Neural cell (in vitro differentiated cells): ENCODE measurements around the gene ATF7IP. TPM values are rescaled to one million over a fixed set of nuclear protein-coding genes. Genes with fewer than 3 reads are reported as not detected.
A peak's percentile ranks its signal among the peaks of the same experiment; 100 is the strongest.

Experiments
- H2AFZ ChIP-seq: fragments of 200-600, 300-800 bp; sonication (generic), shearing (Covaris generic); 2 replicates; pipeline ENCODE4 v1.6.0; 2014; ENCODE audit warnings: low read depth, mild to moderate bottlenecking, antibody characterized with exemption, low read length, moderate library complexity
- H3F3A ChIP-seq: fragments of 200-600 bp; shearing (Covaris generic); 2 replicates; pipeline ENCODE4 v1.6.1; 2016; ENCODE audit warnings: mild to moderate bottlenecking, moderate library complexity, mixed read lengths, antibody characterized with exemption, low read length; ENCODE audit not compliant: insufficient read depth, poor library complexity, severe bottlenecking
- H3K27ac ChIP-seq: fragments of 200-600, 300-800 bp; sonication (generic), shearing (Covaris generic); 2 replicates; pipeline ENCODE4 v1.5.1; 2014; ENCODE audit warnings: mild to moderate bottlenecking, low read length, moderate library complexity
- H3K27me3 ChIP-seq: fragments of 300-800, 200-600 bp; sonication (generic), shearing (Covaris generic); 2 replicates; pipeline ENCODE4 v1.6.0; 2014; ENCODE audit warnings: mild to moderate bottlenecking, low read depth, low read length, moderate library complexity; ENCODE audit not compliant: insufficient read depth
- H3K36me3 ChIP-seq: fragments of 300-800, 200-600 bp; sonication (generic), shearing (Covaris generic); 2 replicates; pipeline ENCODE4 v1.5.1; 2014; ENCODE audit warnings: mild to moderate bottlenecking, antibody characterized with exemption, low read length, moderate library complexity; ENCODE audit not compliant: insufficient read depth
- H3K4me2 ChIP-seq: fragments of 300-800, 200-600 bp; sonication (generic), shearing (Covaris generic); 2 replicates; pipeline ENCODE4 v1.6.0; 2014; ENCODE audit warnings: mild to moderate bottlenecking, low read length
- H3K4me3 ChIP-seq: fragments of 300-800, 200-600 bp; sonication (generic), shearing (Covaris generic); 2 replicates; pipeline ENCODE4 v1.5.1; 2014; ENCODE audit warnings: mild to moderate bottlenecking, low read length, moderate library complexity
- H3K79me2 ChIP-seq: fragments of 200-600 bp; shearing (Covaris generic); replicated peaks from 2 replicates; pipeline ENCODE4 v1.6.0; 2014; ENCODE audit warnings: mild to moderate bottlenecking, low read length, moderate library complexity; ENCODE audit not compliant: insufficient read depth
- H3K9ac ChIP-seq: fragments of 300-800, 200-600 bp; sonication (generic), shearing (Covaris generic); 2 replicates; pipeline ENCODE4 v1.6.1; 2016; ENCODE audit warnings: mild to moderate bottlenecking, low read length, mixed read lengths
- H3K9me2 ChIP-seq: fragments of 200-600 bp; shearing (Covaris generic); 2 replicates; pipeline ENCODE4 v1.6.1; 2016; ENCODE audit warnings: mild to moderate bottlenecking, low read length, mixed read lengths; ENCODE audit not compliant: insufficient read depth
- H3K9me3 ChIP-seq: fragments of 200-600, 300-800 bp; sonication (generic), shearing (Covaris generic); 2 replicates; pipeline ENCODE4 v1.6.1; 2016; ENCODE audit warnings: mild to moderate bottlenecking, mixed run types, low read length, moderate library complexity, mixed read lengths
- H4K20me1 ChIP-seq: fragments of 200-600 bp; shearing (Covaris generic); 2 replicates; pipeline ENCODE4 v1.6.1; 2016; ENCODE audit warnings: mild to moderate bottlenecking, mixed run types; ENCODE audit not compliant: insufficient read depth
- EP300 ChIP-seq: fragments of 450-650 bp; conservative IDR thresholded peaks from 2 replicates; pipeline ENCODE4 v1.6.1; 2014; ENCODE audit warnings: antibody characterized with exemption, mild to moderate bottlenecking, moderate library complexity; ENCODE audit not compliant: poor library complexity, severe bottlenecking
- EZH2 ChIP-seq: fragments of 200-600, 300-800 bp; shearing (Covaris generic), sonication (generic); IDR thresholded peaks from 2 replicates; pipeline ENCODE4 v1.6.1; 2014; ENCODE audit warnings: antibody characterized with exemption, low read length, borderline replicate concordance, mild to moderate bottlenecking; ENCODE audit not compliant: insufficient read depth, poor library complexity, severe bottlenecking
- MXI1 ChIP-seq: fragments of 450-650 bp; conservative IDR thresholded peaks from 2 replicates; pipeline ENCODE4 v1.6.1; 2014; ENCODE audit warnings: antibody characterized with exemption, mild to moderate bottlenecking; ENCODE audit not compliant: poor library complexity, severe bottlenecking
- POLR2AphosphoS5 ChIP-seq: IDR thresholded peaks from 2 replicates; pipeline ENCODE4 v1.6.1; 2012
- RAD21 ChIP-seq: fragments of 450-650 bp; conservative IDR thresholded peaks from 2 replicates; pipeline ENCODE4 v1.6.1; 2014; ENCODE audit warnings: antibody characterized with exemption, mild to moderate bottlenecking, moderate library complexity
- SMC3 ChIP-seq: fragments of 450-650 bp; conservative IDR thresholded peaks from 2 replicates; pipeline ENCODE4 v1.6.1; 2014; ENCODE audit warnings: antibody characterized with exemption, mild to moderate bottlenecking, moderate library complexity; ENCODE audit not compliant: poor library complexity
- TAF1 ChIP-seq: IDR thresholded peaks from 2 replicates; pipeline ENCODE4 v1.6.1; 2012; ENCODE audit warnings: low read depth
- polyA plus RNA-seq: library from polyadenylated mRNA; depleted of rRNA; stranded (reverse); fragments of >200 nt; gene quantifications from 2 replicates; pipeline ENCODE4 v1.2.3, GENCODE V29; 2014
- TF ChIP-seq, protein P1 (sequence below): fragments of 450-650 bp; IDR thresholded peaks from 2 replicates; pipeline ENCODE4 v1.5.1; 2014; ENCODE audit warnings: antibody characterized with exemption, mild to moderate bottlenecking, moderate library complexity; ENCODE audit not compliant: poor library complexity, severe bottlenecking
- TF ChIP-seq, protein P2 (sequence below): IDR thresholded peaks from 2 replicates; pipeline ENCODE4 v1.6.1; 2012; ENCODE audit warnings: borderline replicate concordance

ATF7IP gene
- polyA plus RNA-seq, 1 donor from 2014 or later = 34.8 TPM

DNA sequence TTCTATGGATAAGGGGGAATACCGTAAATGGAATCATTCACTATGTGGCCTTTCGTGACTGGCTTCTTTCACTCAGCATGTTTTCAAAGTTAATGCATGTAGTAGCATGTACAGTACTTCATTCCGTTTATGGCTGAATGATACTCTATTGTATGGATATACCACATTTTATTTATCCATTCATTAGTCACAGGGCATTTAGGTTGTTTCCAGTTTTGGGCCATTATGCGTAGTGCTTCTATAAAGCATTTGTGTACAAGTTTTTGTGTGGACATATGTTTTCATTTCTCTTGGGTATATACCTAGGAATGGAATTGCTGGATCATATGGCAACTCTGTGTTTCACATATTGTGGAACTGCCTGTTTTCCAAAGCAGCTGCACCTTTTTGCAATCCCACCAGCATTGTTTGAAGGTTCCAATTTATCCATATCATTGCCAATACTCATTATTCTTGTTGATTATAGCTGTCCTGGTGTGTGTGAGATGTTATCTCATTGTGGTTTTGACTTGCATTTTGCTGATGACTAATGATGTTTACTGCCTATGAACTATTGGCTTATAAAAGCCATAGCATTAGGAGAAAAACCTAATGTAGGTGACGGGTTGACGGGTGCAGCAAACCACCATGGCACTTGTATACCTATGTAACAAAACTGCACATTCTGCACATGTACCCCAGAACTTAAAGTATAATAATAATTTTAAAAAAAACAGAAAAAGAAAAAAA is 45.5 kb downstream of the ATF7IP start:
- TF ChIP-seq POLR2AphosphoS5 (no peak), EP300 (no peak), EZH2 (no peak), TAF1 (no peak), SMC3 (no peak), RAD21 (no peak), MXI1 (no peak)
- TF ChIP-seq, protein P1, sequence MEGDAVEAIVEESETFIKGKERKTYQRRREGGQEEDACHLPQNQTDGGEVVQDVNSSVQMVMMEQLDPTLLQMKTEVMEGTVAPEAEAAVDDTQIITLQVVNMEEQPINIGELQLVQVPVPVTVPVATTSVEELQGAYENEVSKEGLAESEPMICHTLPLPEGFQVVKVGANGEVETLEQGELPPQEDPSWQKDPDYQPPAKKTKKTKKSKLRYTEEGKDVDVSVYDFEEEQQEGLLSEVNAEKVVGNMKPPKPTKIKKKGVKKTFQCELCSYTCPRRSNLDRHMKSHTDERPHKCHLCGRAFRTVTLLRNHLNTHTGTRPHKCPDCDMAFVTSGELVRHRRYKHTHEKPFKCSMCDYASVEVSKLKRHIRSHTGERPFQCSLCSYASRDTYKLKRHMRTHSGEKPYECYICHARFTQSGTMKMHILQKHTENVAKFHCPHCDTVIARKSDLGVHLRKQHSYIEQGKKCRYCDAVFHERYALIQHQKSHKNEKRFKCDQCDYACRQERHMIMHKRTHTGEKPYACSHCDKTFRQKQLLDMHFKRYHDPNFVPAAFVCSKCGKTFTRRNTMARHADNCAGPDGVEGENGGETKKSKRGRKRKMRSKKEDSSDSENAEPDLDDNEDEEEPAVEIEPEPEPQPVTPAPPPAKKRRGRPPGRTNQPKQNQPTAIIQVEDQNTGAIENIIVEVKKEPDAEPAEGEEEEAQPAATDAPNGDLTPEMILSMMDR = no peak
- TF ChIP-seq, protein P2, sequence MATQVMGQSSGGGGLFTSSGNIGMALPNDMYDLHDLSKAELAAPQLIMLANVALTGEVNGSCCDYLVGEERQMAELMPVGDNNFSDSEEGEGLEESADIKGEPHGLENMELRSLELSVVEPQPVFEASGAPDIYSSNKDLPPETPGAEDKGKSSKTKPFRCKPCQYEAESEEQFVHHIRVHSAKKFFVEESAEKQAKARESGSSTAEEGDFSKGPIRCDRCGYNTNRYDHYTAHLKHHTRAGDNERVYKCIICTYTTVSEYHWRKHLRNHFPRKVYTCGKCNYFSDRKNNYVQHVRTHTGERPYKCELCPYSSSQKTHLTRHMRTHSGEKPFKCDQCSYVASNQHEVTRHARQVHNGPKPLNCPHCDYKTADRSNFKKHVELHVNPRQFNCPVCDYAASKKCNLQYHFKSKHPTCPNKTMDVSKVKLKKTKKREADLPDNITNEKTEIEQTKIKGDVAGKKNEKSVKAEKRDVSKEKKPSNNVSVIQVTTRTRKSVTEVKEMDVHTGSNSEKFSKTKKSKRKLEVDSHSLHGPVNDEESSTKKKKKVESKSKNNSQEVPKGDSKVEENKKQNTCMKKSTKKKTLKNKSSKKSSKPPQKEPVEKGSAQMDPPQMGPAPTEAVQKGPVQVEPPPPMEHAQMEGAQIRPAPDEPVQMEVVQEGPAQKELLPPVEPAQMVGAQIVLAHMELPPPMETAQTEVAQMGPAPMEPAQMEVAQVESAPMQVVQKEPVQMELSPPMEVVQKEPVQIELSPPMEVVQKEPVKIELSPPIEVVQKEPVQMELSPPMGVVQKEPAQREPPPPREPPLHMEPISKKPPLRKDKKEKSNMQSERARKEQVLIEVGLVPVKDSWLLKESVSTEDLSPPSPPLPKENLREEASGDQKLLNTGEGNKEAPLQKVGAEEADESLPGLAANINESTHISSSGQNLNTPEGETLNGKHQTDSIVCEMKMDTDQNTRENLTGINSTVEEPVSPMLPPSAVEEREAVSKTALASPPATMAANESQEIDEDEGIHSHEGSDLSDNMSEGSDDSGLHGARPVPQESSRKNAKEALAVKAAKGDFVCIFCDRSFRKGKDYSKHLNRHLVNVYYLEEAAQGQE = no peak
- H3K79me2 ChIP-seq = peaks cover 100% of the 10 kb centered on the region
- no peak overlapping the region for H2AFZ ChIP-seq
- H3K27me3 ChIP-seq = no peaks in the 10 kb centered on the region
- no peaks in the 10 kb centered on the region for H4K20me1 ChIP-seq
- H3F3A ChIP-seq = no peaks in the 10 kb centered on the region
- no peak overlapping the region for H3K27ac ChIP-seq
- H3K9me3 ChIP-seq = no peaks in the 10 kb centered on the region
- no peaks in the 10 kb centered on the region for H3K9me2 ChIP-seq
- no peaks in the 10 kb centered on the region for H3K36me3 ChIP-seq
- no peak overlapping the region for H3K4me2 ChIP-seq
- H3K4me3 ChIP-seq = no peak overlapping the region
- H3K9ac ChIP-seq = no peak overlapping the region

DNA sequence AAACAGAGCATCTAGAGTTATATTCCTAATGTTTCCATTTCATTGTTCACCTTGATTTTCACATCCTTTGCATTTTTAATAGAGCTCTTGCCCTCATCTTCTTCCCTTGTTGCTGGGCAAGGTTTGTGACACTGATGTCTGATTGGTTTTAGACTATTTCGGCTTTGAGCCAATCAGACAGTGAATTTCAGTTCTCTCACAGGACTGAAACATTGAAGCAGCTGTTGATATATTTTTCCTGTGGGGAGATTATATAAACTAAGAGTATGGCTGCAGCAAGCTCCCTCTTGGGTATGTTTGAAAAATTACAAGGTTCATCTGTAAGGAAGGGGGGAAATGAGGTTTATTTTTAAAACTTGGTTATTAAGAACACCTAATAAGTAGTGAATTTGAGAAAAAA is 51.2 kb downstream of the ATF7IP start:
- Histone ChIP-seq H3K9me3 (peaks cover 9% of the 10 kb centered on the region), H3K4me3 (no peak overlapping the region), H3K9ac (no peak overlapping the region), H3F3A (peaks cover 22% of the 10 kb centered on the region), H3K27ac (peak overlapping the region; percentile 79), H3K9me2 (no peaks in the 10 kb centered on the region), H3K79me2 (peaks cover 99% of the 10 kb centered on the region), H3K36me3 (peaks cover 10% of the 10 kb centered on the region), H4K20me1 (no peaks in the 10 kb centered on the region), H3K27me3 (no peaks in the 10 kb centered on the region), H3K4me2 (no peak overlapping the region), H2AFZ (no peak overlapping the region)
- TF ChIP-seq SMC3 (no peak), RAD21 (peak; percentile 40)
- TF ChIP-seq, protein P1 = peak; percentile 44
